GM19240 (cell line): ENCODE data around the gene PRAMEF4.
"Not testable (repeated sequence)": the region's sequence is repeated elsewhere in the genome, so short reads cannot be mapped to it uniquely, and the experiment has no call there.

Experiments used
- DNase-seq: peaks from one replicate; pipeline ENCODE4 v3.0.0; 2011; ENCODE audit warnings: low spot score; ENCODE audit not compliant: insufficient read length

Gene PRAMEF4

DNA sequence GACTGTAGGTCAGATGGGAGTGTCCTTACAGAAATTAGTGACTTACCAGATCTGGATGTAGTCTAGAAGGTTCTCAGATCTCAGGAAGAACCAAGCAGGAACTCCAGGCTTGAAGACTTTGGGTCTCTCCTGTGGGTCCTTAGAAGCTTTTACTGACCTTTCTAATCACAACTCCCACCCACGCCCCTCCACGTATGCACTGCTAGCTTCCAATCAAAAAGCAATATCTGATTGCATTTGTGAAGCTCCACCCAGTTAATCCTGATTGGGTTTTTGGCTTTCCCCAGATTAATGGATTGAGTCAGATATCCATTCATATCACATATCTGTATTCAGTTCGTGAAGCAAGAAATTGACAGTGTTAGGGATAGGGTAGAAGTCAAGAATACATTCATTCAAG lies at the start of gene PRAMEF4:
Gene PRAMEF4 (minus strand): TSS at position 101 of the 400 bp plus-strand sequence. CDS start 2,807 bp downstream, outside the sequence.
- not testable (repeated sequence) for DNase-seq

DNA sequence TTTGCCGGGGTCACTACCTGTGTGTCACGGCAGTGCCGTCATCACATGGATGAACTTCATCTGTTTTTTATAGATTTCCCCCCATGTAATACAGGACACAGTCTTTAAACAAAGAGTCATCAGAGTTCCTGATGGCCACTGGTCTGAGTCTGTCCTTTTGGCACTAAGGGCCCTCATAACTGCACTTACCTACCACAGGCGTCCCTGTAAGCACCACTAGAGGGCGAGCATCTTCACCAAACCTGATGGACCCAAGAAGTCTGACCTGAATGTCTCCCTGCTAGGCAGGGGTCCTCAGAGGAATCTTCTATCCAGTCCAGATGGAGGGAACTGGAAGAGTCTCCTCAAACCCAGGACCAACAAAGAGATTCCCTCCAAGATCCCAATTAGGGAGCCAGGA lies 38.4 kb upstream of the PRAMEF4 start:
- not testable (repeated sequence) for DNase-seq

DNA sequence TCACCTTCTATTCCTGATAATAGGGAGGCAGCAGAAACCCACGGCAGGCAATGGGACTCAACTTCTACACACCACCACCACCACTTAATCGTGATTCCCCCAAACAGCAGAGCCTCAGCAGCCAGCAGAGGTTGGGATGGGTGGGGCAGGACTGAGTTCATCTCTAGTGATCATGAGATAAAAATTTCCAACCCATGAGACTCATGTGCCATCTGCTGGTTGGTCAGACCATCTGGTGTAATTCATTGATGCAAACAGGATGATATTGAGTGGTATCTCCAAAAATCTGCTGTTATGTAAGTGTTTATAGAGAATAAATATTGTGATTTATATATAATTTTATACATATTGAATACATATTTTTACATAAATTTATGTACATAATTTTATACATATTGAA lies 35.7 kb upstream of the PRAMEF4 start:
- DNase-seq = not testable (repeated sequence)

DNA sequence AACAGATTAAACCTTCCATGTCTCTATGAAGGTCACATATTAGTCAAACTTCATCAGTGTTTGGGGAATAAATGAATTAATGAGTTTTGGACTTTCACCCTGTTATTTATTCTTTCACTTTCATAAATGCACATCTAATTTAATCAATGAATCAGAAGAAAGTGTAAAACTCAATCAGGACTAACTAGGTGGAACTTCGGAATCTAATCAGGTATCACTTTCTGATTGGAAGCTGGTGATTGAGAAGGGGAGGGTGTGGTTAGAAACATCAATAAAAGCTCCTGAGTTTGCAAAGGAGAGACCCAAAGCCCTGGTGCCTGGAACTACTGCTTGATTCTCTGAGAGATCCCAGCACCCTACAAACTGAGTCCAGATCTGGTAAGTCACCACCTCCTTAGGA lies 30.3 kb upstream of the PRAMEF4 start, which contains the start of gene PRAMEF7:
Gene PRAMEF7 (plus strand): TSS at position 301 of the 400 bp plus-strand sequence. CDS start 1,083 bp downstream, outside the sequence.
- DNase-seq = not testable (repeated sequence)

DNA sequence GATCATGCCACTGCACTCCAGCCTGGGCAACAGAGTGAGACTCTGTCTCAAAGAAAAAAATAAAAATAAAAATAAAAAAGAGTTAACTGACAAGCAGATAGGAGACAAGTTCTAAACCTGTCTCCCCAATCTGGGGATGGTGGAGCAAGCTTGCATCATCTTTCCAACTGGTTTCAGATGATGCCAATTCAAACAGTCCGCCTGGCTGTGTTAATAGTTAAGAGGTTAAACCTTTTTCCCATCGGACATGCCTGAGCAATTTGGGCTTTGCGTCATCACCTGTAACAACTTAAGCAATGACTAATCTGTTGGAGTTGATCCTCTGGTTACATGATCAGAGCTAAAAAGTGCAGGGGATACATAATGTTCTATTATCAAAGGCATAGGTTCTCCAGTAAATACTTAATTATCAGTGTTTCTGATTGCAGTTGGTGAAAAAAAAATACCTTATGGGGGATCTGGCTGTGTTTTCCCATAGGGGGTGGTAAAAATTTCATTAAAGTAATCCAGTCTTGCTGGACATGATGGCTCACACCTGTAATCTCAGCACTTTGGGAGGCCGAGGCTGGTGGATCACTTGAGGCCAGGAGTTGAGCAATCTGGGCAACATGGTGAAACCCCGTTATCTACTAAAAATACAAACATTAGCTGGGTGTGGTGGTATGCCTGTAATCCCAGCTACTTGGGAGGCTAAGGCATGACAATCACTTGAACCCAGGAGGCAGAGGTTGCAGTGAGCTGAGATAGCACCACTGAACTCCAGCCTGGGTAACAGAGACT lies 18.0 kb upstream of the PRAMEF4 start:
- not testable (repeated sequence) for DNase-seq

DNA sequence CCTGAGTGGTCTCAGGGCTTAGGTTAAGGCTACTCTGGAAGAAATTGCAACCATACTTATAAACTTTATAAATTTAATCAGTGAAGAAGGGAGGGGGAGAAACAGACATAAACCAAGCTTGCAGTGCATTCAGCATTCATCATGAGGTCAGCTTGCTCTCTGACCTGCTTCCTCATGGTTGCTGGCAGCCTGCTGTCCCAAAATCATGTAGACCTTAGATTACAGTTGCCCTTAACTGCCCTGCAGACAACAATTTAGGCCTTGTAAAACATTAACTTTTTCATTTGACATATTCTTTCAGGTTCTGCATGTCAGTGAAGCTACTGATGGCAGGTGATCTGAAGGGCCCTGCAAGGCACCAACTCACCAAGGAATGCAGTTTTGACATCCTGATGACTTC lies 13.2 kb upstream of the PRAMEF4 start:
- not testable (repeated sequence) for DNase-seq

DNA sequence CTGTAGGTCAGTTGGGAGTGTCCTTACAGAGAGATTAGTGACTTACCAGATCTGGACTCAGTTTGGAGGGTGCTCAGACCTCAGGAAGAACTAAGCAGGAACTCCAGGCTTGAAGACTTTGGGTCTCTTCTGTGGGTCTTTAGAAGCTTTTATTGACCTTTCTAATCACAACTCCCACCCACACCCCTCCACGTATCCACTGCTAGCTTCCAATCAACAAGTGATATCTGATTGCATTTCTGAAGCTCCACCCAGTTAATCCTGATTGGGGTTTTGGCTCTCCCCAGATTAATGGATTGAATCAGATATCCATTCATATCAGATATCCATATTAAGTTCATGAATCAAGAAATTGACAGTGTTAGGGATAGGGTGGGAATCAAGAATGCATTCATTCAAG lies 12.2 kb upstream of the PRAMEF4 start, which contains the start of gene PRAMEF10:
Gene PRAMEF10 (minus strand): TSS at position 101 of the 400 bp plus-strand sequence. CDS start 2,423 bp downstream, outside the sequence.
- not testable (repeated sequence) for DNase-seq

DNA sequence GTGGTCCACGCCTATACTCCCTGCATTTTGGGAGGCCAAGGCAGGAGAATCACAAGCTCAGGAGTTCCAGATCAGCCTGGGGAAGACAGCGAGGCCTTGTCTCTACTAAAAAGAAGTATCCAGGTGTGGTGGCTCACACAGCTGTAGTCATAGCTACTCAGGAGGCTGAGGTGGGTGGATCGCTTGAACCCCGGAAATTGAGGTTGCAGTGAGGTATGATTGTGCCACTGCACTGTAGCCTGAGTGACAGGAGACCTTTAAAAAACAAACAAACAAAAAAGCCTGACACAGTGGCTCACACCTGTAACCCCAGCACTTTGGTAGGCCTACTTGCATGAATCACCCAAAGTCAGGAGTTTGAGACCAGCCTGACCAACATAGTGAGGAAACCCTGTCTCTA lies 7.5 kb downstream of the PRAMEF4 start:
- not testable (repeated sequence) for DNase-seq

DNA sequence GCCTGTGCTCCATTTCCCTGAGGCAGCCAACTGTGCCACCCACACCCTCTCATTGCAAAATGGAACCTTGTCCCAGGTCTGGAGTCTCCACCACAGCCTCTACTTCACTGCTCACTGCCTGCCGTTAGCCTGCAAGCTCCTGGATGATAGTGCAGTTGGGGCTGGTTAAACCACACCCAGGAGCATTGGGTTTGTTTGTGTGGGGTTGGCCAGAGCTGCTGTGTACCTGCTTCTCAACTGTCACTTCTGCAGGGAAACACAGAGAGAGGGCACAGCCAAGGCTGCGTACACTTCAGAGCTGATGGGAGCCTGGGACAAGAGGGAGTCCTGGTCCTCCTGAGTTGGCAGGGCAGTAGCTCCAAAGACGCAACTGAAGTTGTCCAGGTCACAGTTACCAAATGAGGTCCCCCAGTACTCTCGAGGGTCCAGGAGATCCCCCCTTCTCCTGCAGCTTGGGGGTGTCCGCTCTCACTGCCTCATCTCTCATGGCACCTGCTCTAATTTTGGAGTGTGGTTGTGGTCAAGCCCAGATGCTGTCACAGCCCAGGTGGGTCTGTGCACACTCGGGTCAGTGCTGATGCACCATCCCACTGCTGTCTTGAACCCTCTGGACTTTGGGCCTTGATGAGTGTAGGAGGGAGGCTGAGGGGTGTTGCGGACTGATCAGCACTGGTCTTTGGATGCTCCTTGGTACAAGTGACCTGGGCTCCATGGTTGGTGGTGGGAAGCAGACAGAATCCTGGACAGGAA lies 22.7 kb downstream of the PRAMEF4 start:
- not testable (repeated sequence) for DNase-seq

DNA sequence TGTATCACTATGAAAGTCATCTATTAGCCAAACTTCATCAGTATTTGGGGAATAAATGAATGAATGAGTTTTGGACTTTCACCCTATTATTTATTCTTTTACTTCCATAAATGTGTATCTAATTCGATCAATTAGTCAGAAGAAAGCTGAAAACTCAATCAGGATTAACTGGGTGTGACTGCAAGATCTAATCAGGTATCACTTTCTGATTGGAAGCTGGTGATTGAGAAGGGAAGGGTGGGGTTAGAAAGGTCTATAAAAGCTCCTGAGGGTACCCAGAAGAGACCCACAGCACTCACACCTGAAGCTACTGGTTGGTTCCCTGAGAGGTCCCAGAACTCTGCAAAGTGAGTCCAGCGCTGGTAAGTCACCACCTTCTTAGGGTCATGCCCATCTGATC lies 29.2 kb downstream of the PRAMEF4 start, which contains the start of gene PRAMEF2:
Gene PRAMEF2 (plus strand): TSS at position 301 of the 400 bp plus-strand sequence. CDS start 1,924 bp downstream, outside the sequence.
- DNase-seq = not testable (repeated sequence)

DNA sequence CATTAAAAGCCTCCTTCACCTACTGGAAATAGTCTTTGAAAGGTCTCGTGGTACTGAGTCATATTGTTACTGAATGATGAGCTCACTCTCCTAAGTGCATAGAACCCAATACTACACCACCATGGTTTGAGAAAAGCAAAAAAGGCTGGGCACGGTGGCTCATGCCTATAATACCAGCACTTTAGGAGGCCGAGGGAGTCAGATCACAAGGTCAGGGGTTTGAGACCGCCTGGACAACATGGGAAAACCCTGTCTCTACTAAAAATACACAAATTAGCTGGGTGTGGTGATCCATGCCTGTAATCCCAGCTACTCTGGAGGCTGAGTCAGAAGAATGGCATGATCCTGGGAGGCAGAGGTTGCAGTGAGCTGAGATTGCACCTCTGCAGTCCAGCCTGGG lies 34.2 kb downstream of the PRAMEF4 start:
- DNase-seq = no peak

DNA sequence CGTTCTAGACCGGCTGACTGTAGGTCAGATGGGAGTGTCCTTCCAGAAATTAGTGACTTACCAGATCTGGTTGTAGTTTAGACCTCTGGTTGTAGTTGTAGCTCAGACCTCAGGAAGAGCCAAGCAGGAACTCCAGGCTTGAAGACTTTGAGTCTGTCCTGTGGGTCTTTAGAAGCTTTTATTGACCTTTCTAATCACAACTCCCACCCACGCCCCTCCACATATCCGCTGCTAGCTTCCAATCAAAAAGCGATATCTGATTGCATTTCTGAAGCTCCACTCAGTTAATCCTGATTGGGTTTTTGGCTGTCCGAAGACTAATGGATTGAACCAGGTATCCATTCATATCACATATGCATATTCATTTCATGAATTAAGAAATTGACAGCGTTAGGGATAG lies 37.4 kb downstream of the PRAMEF4 start, which contains the start of gene HNRNPCL1:
Gene HNRNPCL1 (minus strand): TSS at position 101 of the 400 bp plus-strand sequence. CDS start 431 bp downstream, outside the sequence.
- DNase-seq = not testable (repeated sequence)

DNA sequence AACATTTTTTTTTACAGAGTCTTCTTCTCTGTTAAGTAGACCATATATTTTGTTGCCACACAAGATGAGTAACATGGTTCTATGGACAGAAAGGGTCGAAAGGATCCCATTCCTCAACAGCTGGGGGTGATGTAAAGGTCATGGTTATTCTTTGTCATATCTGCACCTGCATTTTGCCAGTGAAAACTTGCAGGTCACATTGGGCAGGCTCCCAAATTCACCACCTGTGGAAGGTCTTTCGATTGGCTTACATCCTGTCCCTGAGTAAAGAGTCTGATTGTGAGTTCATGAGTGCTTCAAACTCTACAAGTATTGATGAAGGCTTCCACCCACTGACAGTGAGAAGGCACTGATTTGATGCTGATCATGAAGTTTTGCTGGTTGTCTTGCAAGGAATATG lies 52.8 kb downstream of the PRAMEF4 start:
- not testable (repeated sequence) for DNase-seq

DNA sequence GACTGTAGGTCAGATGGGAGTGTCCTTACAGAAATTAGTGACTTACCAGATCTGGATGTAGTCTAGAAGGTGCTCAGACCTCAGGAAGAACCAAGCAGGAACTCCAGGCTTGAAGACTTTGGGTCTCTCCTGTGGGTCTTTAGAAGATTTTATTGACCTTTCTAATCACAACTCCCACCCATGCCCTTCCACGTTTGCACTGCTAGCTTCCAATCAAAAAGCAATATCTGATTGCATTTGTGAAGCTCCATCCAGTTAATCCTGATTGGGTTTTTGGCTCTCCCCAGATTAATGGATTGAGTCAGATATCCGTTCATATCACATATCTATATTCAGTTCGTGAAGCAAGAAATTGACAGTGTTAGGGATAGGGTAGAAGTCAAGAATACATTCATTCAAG lies 54.7 kb downstream of the PRAMEF4 start, which contains the start of gene PRAMEF11:
Gene PRAMEF11 (minus strand): TSS at position 101 of the 400 bp plus-strand sequence. CDS start 2,621 bp downstream, outside the sequence.
- not testable (repeated sequence) for DNase-seq
